ENCODE data around the gene IMMP2L.

IMMP2L gene

DNA sequence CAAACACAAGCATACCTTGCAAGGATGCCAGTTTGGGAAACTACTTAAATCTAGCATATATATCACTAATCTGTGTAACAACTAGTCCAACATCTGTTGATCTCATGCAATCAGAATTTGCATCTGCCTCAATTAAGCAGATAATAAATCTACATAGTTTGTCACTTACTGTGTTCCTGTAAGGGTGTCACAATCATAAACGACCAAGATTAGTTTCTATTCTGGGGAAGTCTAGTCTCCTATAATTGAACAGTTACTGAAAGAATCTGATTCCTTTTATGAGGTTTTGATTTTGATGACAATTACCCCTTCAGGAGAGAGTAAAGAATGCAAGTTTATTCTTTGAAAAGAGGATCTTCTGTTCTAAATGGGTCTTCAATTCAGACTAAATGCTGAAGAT lies 556.8 kb downstream of the IMMP2L start:
- DNase-seq (ENCODE audit: low read depth in 2 of 3, low spot score in 1 of 3): no peak

DNA sequence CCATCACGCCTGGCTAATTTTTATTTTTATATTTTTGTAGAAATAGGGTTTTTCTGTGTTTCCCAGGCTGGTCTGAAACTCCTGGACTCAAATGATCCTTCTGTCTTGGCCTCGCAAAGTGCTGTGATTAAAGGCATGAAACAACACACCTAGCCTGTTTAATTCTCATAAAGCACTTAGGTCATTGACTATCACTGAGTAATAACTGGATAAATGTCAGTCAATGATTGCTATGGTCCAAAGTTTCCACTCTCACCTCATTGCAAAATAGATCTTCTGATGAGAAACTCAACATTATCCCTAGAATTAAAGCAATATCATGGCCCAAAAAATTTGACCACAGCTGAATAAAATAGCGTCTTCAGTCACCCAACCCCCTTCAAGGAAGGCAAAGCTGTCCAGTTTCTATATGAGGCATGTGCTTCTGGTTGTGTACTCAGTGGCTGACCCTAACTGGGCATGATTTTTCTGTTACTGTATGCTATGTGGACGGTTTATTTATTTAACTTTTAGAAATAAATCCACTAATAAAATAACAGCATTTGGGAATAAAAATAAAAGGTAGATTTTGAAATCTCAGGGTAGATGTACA lies 557.9 kb downstream of the IMMP2L start:
- no peak for DNase-seq (ENCODE audit: low read depth in 2 of 3, low spot score in 1 of 3)

DNA sequence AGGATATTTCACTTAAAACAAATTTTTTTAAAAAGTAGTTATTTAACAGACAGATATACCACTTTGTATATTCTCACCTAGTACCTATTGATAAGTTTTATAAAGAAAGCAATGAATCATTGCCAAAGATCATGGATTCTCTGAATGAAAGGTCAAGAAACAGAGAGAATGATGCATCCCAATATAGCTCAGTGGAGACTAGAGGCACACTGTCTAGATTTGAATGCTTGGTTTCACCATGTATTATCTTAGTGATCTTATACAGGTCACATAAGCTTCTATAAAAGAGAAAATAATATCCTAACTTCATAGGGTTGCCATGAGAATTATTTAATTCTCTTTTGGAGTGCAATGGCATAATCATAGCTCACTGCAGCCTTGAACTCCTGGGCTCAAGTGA lies 558.4 kb downstream of the IMMP2L start:
- no peak for DNase-seq (ENCODE audit: low read depth in 2 of 3, low spot score in 1 of 3)

DNA sequence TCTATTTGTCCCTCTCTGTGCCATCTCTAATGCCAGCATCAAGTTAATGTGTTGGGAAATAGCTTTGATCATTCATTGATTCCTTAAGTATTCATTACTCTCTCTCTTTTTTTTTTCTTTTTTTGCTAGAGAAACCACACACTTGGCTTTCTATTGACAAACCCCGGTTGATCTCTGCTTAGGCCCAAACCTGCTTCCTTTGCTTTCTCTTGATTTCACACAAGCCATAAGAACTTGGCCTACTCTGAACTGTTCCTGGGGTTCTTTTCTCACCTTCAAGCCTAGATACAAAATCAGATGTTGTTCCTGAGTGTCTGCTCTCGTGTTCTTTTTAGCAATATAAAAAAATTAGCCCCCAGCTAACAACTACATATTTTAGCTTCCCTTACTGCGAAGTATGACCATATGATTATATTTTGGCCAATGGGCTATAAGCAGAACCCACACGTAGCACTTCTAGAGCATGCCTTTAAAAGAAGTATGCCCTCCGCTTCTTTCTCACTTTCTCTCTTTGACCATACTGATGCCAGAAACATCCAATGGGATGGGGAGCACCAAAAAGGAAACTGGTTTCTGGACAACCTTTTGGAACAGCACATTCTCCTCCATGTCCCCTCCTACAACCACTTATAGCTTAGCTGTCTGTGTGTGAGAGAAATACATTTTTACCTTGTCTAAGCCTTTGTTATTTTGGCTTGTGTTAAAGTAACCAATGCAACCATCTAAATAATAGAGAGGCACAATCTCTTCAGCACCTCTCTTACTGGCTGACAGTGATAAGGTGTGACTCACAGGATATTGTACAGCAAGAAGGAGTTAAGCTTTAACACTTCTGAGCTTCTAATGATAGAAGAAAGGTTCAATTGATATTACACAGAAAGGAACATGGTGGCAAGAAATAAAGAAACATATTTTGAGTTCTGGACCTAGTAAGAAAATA lies 568.0 kb downstream of the IMMP2L start:
- no peak for DNase-seq (ENCODE audit: low read depth in 2 of 3, low spot score in 1 of 3)

DNA sequence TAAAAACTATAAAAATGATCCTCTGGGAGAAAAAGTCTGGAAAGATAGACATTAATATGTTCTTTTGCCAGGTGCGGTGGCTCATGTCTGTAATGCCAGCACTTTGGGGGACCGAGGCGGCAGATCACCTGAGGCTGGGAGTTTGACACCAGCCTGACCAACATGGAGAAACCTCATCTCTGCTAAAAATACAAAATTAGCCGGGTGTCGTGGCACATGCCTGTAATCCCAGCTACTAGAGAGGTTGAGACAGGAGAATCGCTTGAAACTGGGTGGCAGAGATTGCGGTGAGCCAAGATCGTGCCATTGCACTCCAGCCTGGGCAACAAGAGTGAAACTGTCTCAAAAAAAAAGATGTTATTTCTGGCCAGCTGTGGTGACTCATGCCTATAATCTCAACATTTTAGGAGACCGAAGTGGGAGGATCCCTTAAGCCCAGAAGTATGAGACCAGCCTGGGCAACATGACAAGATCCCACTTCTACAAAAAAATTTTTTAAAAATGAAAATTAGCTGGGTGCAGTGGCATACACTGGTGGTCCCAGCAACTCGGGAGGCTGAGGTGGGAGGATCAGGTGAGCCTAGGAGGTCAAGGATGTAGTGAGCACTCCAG lies 573.3 kb downstream of the IMMP2L start:
- no peak for DNase-seq (ENCODE audit: low read depth in 2 of 3, low spot score in 1 of 3)

DNA sequence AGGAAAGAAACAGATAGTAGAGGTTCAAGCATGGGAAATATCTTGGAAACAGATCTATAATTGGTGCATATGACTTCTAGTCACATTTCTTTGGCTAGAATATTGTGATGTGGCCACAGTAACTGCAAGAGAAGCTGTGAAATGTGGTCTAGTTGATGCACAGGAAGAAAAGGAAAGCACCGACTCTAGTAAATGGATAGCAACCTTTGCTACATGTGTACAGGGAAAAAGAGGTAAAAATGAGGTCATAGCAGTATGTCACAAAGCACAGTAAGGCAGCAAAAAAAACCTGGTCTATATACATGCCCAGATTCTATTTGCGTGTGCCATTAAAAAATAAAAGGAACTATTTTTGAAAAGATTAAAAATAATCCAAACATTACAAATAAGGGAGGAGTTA lies 573.9 kb downstream of the IMMP2L start:
- no peak for DNase-seq (ENCODE audit: low read depth in 2 of 3, low spot score in 1 of 3)

DNA sequence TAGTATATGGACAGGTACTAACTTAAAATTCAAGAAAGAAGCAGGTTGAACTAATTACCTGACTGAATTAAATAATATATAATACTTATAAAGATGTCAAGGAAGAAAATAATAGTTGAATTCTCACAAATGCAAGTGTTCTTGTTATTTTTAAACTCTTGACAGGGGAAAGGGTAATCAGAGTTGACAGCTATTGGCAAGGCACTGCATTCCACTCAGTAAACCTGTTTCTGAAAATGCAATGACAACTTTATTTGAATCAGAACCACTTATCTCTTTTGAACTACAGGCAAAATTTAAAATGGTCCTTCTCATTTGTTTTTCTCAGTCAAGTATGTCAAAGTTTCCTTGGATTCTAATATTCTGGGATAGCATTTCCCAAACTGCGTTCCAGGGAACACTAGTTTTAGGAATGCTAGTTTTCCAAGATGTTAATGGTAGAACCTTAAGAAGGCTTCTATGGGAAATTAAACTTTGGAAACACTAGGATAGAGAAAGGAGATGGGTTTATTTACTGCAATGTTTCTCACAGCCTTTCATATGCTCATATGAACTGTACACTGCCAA lies 575.1 kb downstream of the IMMP2L start:
- DNase-seq (ENCODE audit: low read depth in 2 of 3, low spot score in 1 of 3): no peak

DNA sequence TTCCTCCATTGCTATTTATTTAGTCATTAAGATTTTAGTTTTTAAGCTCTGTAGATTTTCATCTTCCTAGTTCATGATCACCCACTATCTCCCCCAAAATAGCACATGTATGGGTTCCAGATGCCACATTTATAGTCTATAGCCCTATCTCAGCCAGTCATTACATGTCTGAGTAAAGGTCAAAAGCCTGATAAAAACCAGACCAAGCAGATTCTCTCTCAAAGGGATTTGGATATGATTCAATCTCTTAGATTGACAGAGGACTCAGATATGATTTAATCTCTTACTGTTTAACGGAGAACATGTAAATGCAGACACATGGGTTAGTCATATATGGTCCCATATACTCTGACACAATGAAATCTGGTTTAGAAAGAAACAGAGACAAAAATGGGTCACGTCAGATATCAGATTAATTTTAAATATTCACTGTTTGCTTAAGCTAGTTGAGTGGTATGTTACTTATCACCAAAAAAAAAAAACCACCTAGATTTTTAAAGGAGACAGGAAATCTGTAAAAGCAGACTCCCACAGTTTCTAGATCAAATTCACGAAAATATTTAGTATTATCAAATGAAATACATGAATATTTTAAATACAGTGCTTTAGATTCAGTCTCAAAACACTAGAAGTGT lies 578.4 kb downstream of the IMMP2L start:
- DNase-seq (ENCODE audit: low read depth in 2 of 3, low spot score in 1 of 3): no peak

DNA sequence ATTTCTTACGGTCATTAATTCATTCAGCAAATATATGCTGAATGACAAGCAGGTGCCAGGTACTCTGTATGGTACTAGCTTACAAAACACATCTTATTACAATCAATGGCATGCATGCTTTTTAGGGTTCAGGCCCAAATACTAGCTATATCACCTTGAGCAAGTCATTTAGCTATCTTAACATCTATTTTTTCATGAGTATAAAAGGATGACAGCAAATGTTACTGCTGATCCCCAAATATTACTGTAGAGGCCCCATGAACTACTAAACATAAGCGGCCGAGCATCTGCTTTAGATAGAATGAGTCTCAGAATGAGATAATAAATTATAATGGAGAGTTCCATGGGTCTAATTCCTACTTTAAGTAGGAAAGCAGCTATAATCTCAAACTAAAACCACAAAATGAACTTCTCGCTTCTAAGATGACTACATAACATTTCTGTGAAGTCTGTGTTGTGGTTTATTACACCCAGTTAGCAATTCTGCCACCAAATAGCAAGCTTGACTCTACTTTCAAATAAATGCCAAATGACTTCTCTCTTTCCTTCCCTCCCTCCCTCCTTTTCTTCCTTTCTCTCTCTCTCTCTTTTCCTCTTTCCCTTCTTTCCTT lies 585.1 kb downstream of the IMMP2L start:
- no peak for DNase-seq (ENCODE audit: low read depth in 2 of 3, low spot score in 1 of 3)

DNA sequence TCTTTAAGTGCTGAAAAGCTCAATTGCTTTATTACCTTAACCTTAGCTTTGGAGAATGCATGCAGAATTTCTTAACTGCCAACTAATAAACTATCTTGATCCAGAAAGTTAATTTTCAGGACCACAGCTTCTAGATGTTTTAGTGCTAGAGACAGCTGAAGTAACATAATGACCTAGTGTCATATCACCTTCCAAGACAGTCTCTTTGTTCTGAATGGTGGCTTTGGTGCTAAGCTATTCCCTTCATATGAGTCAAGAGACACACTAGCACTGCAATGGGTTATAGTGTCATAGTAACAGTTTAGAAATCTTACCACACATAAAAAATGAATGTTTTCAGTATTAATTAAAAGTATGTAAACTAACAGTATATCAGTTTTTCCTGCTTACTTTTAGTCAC lies 586.8 kb downstream of the IMMP2L start:
- no peak for DNase-seq (ENCODE audit: low read depth in 2 of 3, low spot score in 1 of 3)

DNA sequence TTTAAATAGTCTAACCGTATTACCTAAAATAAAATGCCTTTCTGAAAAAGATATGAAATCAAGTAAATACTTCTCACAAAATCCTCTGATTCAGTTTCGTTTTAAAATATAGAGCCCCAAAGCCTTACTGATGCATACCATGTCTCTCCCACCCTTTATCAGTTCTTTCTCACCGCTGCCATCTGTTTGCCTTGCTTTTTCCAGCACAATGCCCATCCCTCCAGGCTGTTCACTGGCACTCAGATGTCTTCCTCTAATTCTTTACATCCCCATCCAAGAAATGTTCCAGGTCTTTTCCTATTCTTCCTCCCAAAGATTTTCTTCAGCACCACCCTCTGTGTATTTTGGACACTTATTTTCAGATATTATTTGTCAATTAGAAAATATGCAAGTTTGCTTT lies 587.9 kb downstream of the IMMP2L start:
- no peak for DNase-seq (ENCODE audit: low read depth in 2 of 3, low spot score in 1 of 3)

DNA sequence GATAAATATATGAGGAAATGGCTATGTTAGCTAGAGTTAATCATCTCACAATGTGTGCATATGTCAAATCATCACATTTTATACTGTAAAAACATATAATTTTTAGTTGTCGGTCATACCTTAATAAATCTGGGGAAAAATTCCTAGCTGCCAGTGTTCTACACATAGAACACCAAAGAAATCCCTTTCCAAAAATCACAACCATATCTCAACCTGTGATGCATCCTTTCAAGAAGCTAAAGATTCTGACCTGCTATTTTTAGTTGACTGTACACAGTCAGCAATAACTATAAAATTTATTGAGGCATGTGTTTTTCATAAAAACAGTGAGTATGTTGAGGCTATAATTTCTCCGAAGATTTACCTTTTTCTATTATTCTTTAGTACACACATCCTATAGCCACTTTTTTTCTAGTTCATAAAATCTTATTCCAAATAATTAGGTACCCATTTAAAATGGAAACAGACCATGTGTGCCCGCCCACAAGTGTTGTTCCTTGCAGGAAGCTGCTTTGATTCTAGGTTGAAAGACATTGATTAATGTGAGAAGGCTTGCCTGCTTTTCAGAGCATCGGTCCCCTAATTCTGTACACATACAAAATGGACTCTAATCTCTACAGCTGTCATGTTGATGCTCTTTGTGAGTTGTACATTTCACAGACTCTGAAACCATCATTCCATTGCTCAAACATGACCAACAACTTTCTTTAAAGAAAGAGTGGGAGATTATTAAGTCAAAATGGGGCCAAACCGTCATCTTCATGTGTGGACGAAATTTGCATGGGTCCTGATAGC lies 588.9 kb downstream of the IMMP2L start:
- DNase-seq (ENCODE audit: low read depth in 2 of 3, low spot score in 1 of 3): no peak

DNA sequence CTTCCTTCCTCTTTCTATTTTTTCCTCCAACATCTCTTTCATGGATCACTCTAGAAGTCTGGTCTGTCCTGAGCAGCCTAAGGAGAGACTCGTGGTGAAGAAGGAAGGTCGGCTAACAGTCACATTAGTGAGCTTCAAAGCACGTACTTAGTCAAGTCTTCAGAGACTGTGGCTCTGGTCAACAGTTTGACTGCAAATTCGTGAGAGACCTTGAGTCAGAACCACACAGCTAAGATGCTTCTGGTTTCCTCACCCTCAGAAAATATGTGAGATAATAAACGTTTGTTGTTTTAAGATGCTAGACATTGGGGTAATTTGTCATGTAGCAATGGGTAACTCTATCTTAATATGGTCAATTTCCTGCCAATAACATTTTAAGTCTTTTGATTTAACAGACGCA lies 597.5 kb downstream of the IMMP2L start:
- no peak for DNase-seq (ENCODE audit: low read depth in 2 of 3, low spot score in 1 of 3)

DNA sequence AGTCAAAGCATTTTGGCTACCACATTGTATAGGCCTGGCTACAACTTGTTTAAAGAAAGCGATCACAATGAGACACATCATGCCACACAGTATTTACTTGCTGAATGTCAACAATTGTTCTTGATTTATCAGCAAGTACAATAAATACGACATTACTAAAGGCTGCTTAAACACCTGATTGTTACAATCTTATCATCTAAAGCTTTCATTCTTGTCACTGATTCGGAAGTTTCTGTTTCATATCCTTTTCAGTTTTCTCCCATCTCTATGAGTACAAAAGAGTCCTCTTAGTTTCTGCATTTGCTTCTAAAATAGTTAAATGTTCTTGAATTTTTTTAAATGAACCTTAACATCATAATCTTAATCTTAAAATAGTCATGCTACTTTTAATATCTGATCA lies 599.5 kb downstream of the IMMP2L start:
- no peak for DNase-seq (ENCODE audit: low read depth in 2 of 3, low spot score in 1 of 3)

DNA sequence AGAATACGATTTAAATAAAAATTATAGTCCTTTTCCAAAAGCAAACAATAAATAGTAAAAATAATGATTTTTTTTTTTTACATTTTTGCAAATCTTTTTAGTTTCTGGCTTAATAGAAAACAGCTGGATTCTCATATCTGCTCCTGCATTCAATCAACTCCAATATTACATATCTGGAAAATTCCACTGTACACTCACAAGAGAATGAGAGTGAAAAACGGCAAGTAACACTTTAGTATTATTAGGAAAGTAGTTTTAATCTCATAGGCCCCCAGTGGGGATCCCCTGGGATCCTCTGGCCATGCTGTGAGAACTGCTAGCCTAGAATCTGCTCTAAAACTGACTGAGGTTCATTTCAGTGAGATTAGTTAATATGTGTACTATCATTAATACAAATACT lies 599.9 kb downstream of the IMMP2L start:
- no peak for DNase-seq (ENCODE audit: low read depth in 2 of 3, low spot score in 1 of 3)

DNA sequence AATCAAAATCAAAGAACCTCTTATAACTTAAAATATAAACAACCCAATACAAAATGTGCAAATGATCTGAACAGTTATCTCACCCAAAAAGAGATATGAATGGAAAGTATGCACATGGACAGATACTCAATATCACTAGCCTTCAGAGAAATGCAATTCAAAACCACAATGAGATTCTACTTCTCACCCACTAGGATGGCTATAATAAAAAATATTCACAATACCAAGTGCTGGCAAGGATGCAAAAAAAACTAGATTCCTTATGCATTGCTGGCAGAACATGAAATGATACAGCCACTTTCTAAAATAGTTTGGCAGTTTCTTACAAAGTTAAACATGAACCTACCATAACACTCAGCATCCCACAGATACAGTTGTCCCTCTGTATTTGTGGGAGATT lies 601.5 kb downstream of the IMMP2L start:
- DNase-seq (ENCODE audit: low read depth in 2 of 3, low spot score in 1 of 3): no peak

DNA sequence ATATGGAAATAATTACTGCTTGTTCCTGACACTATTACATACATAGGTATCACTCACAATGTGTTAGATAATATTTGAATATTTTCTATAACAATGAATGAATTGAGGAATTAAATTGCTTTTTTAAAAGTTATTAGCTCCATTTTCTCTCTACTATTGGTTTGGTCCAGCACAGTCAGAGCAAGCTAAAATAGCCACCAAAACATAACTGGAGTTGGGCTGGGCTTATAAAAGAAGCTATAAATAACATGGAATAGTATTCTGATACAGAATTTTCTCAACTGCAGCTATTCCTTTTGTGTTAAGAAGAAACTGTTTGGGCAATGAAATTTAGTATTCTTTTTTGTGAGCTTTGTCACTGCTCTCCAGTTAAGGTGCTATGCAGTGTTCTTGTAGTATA lies 614.0 kb downstream of the IMMP2L start:
- no peak for DNase-seq (ENCODE audit: low read depth in 2 of 3, low spot score in 1 of 3)

DNA sequence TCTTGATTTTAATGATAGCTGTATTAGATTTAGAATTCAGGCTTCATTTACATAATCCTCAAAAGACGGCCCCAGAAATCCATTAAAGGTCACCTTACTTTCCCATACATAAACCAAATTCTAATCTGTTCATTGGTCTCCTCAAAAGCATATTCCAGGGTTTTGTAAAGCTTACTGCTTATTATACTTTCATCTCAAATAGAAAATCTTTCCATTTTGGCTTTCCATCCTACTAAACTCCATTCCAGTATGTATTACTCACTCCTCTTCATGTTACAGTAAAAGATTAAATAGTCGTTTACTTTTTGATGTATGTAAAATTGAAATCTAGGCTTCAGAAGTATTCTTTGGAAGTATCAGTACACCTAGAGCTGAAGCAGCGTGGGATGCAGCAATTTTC lies 614.9 kb downstream of the IMMP2L start:
- DNase-seq (ENCODE audit: low read depth in 2 of 3, low spot score in 1 of 3): no peak

DNA sequence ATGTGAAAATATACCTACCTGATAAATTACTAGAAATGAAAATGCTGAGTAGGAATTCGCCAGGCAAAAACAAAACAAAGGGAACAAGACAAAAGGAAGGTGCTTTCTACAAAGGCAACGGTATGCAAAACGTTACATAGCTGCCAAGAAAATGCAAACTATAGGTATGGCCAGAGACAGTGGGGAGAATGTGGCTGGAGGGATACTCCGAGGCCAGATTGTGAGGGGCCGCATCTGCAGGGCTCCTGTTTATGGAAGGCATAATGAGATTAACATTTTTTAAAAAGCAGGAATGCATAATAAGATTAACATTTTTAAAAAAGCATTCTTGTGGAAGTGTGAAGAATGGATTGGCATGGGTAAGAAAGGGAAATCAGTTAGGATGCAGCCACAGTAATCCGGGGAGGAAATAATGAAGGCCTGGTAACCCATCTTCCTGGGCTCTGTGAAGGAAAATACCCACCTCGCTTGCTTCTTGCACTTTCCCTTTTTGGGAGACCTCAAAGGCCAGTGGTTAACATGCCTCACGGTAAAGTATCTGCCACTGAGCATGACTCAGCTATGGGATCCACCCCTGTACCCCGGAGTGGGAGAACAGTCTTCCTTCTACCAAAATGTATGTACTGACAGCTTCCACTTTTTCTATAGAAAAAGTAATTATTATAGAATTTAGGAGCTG lies 617.2 kb downstream of the IMMP2L start:
- no peak for DNase-seq (ENCODE audit: low read depth in 2 of 3, low spot score in 1 of 3)

DNA sequence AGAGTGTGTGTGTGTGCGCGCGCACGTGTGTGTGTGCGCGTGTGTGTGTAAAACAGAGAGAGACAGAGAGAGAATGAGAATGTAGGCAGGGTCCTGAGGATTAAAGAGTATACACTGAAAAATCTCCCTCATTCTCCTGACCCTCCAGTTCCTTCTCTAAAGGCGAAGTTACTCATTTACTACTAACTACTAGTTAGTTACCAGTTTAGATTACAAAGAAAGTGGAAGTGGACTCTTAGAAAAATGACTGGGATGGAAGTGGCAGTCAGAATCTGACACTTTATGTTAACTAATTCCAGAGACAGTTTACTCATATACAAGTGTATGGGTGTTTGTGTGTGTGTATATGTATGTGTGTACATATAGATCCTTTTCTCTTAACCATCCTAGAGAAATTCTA lies 617.8 kb downstream of the IMMP2L start:
- DNase-seq (ENCODE audit: low read depth in 2 of 3, low spot score in 1 of 3): no peak
